Naive thymus-derived CD4-positive, alpha-beta T cell (primary cell): ENCODE results near the gene MRPS6. TPM values are rescaled to one million over a fixed set of nuclear protein-coding genes. Genes with fewer than 3 reads are reported as not detected.
A peak's percentile ranks its signal among the peaks of the same experiment; 100 is the strongest.

ENCODE experiments used
- ATAC-seq: fragments of 150-1000 bp; cut with Tn5 transposase; 2 replicates; pipeline ENCODE4 v1.10.0; 2021; ENCODE audit warnings: mild to moderate bottlenecking, moderate library complexity
- CTCF ChIA-PET: fragments of 350-600 bp; sonication (Branson Sonifier 250); formaldehyde crosslinking; loops from one replicate; lab custom pipeline; 2021; ENCODE audit warnings: antibody characterized with exemption; lab: Charles Lee
- POLR2A ChIA-PET: fragments of 350-600 bp; sonication (Branson Sonifier 250); formaldehyde crosslinking; loops from one replicate; lab custom pipeline; 2021; ENCODE audit warnings: antibody characterized with exemption, inconsistent platforms; lab: Charles Lee
- DNase-seq, 9 donors: peaks; one replicate each; pipeline versions ENCODE4 v3.0.0 to v3.0.0-alpha.2; 2020 to 2022; ENCODE audit warnings: mixed read lengths in 1 of 9
- H3K27ac ChIP-seq: one replicate; pipeline ENCODE4 v1.7.0; 2013; ENCODE audit warnings: mild to moderate bottlenecking, low read depth, low read length, moderate library complexity
- H3K27me3 ChIP-seq, 2 donors: one replicate each; pipeline ENCODE4 v1.7.0; 2013; ENCODE audit warnings: low read length in 2 of 2, mild to moderate bottlenecking in 2 of 2, moderate library complexity in 2 of 2; ENCODE audit not compliant: control insufficient read depth in 2 of 2, insufficient read depth in 2 of 2
- H3K36me3 ChIP-seq, 3 experiments: 1 replicate in 2 of 3; 2 replicates in 1 of 3; pipeline ENCODE4 v1.7.0; 2013; ENCODE audit warnings: low read length in 3 of 3, mild to moderate bottlenecking in 3 of 3, moderate library complexity in 1 of 3; ENCODE audit not compliant: insufficient read depth in 3 of 3, control insufficient read depth in 2 of 3
- H3K4me1 ChIP-seq, 2 donors: one replicate each; pipeline ENCODE4 v1.7.0; 2013; ENCODE audit warnings: low read length in 2 of 2, mild to moderate bottlenecking in 2 of 2, moderate library complexity in 1 of 2; ENCODE audit not compliant: control insufficient read depth in 2 of 2, insufficient read depth in 2 of 2
- H3K4me3 ChIP-seq: 2 replicates; pipeline ENCODE4 v1.7.0; 2013; ENCODE audit warnings: mild to moderate bottlenecking, low read length
- H3K9me3 ChIP-seq, 3 experiments: 1 replicate in 2 of 3; 2 replicates in 1 of 3; pipeline ENCODE4 v1.7.0; 2013; ENCODE audit warnings: low read length in 3 of 3; ENCODE audit not compliant: control insufficient read depth in 2 of 3
- H3K27ac Mint-ChIP-seq, 9 donors: one replicate each; pipeline ENCODE4 v1.8.0; 2020 to 2022; ENCODE audit warnings: mixed read lengths in 9 of 9, mild to moderate bottlenecking in 8 of 9, moderate library complexity in 5 of 9, inconsistent platforms in 2 of 9
- H3K27me3 Mint-ChIP-seq, 5 donors: one replicate each; pipeline ENCODE4 v1.8.0; 2021 to 2022; ENCODE audit warnings: mixed read lengths in 5 of 5, mild to moderate bottlenecking in 1 of 5
- H3K36me3 Mint-ChIP-seq, 5 donors: one replicate each; pipeline ENCODE4 v1.8.0; 2020 to 2022; ENCODE audit warnings: mixed read lengths in 5 of 5, mild to moderate bottlenecking in 3 of 5, inconsistent platforms in 1 of 5
- H3K4me1 Mint-ChIP-seq, 7 donors: one replicate each; pipeline ENCODE4 v1.8.0; 2020 to 2022; ENCODE audit warnings: mixed read lengths in 7 of 7, mild to moderate bottlenecking in 3 of 7, inconsistent platforms in 1 of 7
- H3K4me3 Mint-ChIP-seq, 10 donors: one replicate each; pipeline ENCODE4 v1.8.0; 2020 to 2022; ENCODE audit warnings: mild to moderate bottlenecking in 10 of 10, mixed read lengths in 10 of 10, moderate library complexity in 6 of 10, inconsistent platforms in 2 of 10
- H3K9me3 Mint-ChIP-seq, 11 donors: one replicate each; pipeline ENCODE4 v1.8.0; 2020 to 2022; ENCODE audit warnings: mixed read lengths in 11 of 11, mild to moderate bottlenecking in 4 of 11, inconsistent platforms in 1 of 11, moderate library complexity in 1 of 11
- intact Hi-C, 2 donors: fragments of 100-400 bp; cut with micrococcal nuclease; formaldehyde crosslinking; loops; one replicate each; pipeline ENCODE4 v1.15.1; 2023
- polyA plus RNA-seq, 2 donors: library from polyadenylated mRNA; unstranded; fragments of 300-500 nt; fragmentation: Illumina TruSeq; gene quantifications; one replicate each; pipeline ENCODE4 v1.2.3, GENCODE V29; 2021
- total RNA-seq, 6 experiments: library from RNA in 5 of 6; stranded (reverse) in 5 of 6; gene quantifications; 1 replicate in 5 of 6; 2 replicates in 1 of 6; pipeline ENCODE4 v1.2.3 and lab custom pipeline; 2021 to 2026

The MRPS6 gene
- total and polyA plus RNA-seq, 7 experiments from 2014 or later = 25.5 to 193 (median 92.5) TPM

DNA sequence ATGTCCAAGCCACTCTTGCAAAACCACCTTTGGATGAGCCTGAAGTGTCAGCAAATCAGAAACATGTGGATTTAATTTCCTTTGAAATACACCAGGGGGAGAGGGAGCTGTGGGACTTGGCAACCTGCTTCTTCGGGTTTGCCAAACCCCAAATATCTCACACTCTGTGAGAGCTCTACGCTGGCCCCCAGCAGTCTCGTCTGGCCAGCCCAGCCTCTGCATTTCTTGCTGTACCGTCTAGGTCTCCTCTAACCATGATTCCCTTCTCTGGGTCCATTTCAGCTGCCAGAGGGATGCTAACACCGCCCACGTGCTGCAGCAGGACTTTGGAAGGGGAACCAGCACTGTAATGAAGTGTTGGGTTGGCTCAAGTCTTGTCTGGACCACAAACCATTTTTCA, 114.6 kb downstream of the MRPS6 start:
- Mint-ChIP-seq H3K27me3 (no peaks in the 10 kb centered on the region), H3K27ac (no peak overlapping the region), H3K4me1 (peaks cover 10 to 30% (median 25%) of the 10 kb centered on the region in 7 donors), H3K36me3 (peaks cover 4 to 14% (median 9%) of the 10 kb centered on the region in 5 donors), H3K4me3 (no peak overlapping the region), H3K9me3 (peaks cover 0 to 11% (median 0%) of the 10 kb centered on the region in 11 donors)
- no peaks in the 10 kb centered on the region for H3K36me3 ChIP-seq
- DNase-seq (no peak), ATAC-seq (no peak)
- H3K27ac ChIP-seq = no peak overlapping the region
- ChIA-PET CTCF (no interaction called here), POLR2A (no interaction called here)
- no peaks in the 10 kb centered on the region for H3K27me3 ChIP-seq
- H3K9me3 ChIP-seq = no peaks in the 10 kb centered on the region
- no peak overlapping the region for H3K4me3 ChIP-seq
- intact Hi-C loops = no loop called here
- no peaks in the 10 kb centered on the region for H3K4me1 ChIP-seq

DNA sequence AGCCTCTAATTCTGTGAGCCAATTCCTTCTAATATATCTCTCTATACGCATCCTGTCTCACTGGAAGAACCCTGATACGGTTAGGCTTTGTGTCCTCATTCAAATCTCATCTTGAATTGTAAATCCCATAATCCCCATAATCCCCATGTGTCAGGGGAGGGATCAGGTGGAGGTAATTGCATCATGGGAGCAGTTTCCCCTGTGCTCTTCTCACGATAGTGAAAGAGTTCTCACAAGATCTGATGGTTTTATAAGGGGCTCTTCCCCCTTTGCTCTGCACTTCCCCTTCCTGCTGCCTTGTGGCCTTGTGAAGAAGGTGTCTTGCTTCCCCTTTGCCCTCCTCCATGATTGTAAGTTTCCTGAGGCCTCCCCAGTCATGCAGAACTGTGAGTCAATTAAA, 116.1 kb downstream of the MRPS6 start:
- H3K4me1 Mint-ChIP-seq = peaks cover 10 to 40% (median 27%) of the 10 kb centered on the region in 7 donors
- H3K36me3 Mint-ChIP-seq = peaks cover 4 to 15% (median 7%) of the 10 kb centered on the region in 5 donors
- H3K9me3 Mint-ChIP-seq = peaks cover 0 to 15% (median 0%) of the 10 kb centered on the region in 11 donors
- ChIA-PET CTCF (no interaction called here), POLR2A (no interaction called here)
- Histone ChIP-seq H3K4me3 (no peak overlapping the region), H3K27me3 (no peaks in the 10 kb centered on the region), H3K4me1 (no peaks in the 10 kb centered on the region), H3K27ac (no peak overlapping the region), H3K9me3 (no peaks in the 10 kb centered on the region), H3K36me3 (no peaks in the 10 kb centered on the region)
- H3K27me3 Mint-ChIP-seq = no peaks in the 10 kb centered on the region
- intact Hi-C loops = no loop called here
- ATAC-seq (no peak), DNase-seq (no peak)
- H3K4me3 Mint-ChIP-seq = no peak overlapping the region
- H3K27ac Mint-ChIP-seq = peak overlapping the region in 2 of 9 donors; percentile 23 to 54

- ChIA-PET POLR2A (no interaction called here), CTCF (interaction anchor here (0.8 kb wide), 1 partner anchor 11 kb away, joined by 3 read pairs; no protein-coding TSS in a partner anchor)
- no peaks in the 10 kb centered on the region for H3K4me1 ChIP-seq
- DNase-seq (no peak), ATAC-seq (no peak)
- no peaks in the 10 kb centered on the region for H3K27me3 Mint-ChIP-seq
- intact Hi-C loops = loop anchor here in 1 of 2 donors (10.0 kb wide), 1 partner anchor 246 kb away; no protein-coding TSS in a partner anchor
- H3K27me3 ChIP-seq = no peaks in the 10 kb centered on the region
- H3K4me3 ChIP-seq = no peak overlapping the region
- H3K27ac ChIP-seq = no peak overlapping the region
- no peaks in the 10 kb centered on the region for H3K36me3 ChIP-seq
- peak overlapping the region in 1 of 10 donors; percentile 41 for H3K4me3 Mint-ChIP-seq
- peaks cover 4 to 15% (median 7%) of the 10 kb centered on the region in 5 donors for H3K36me3 Mint-ChIP-seq
- peaks cover 10 to 40% (median 27%) of the 10 kb centered on the region in 7 donors for H3K4me1 Mint-ChIP-seq
- no peaks in the 10 kb centered on the region for H3K9me3 ChIP-seq
- H3K27ac Mint-ChIP-seq = peak overlapping the region in 4 of 9 donors; percentile 53 to 75 (median 67)
- H3K9me3 Mint-ChIP-seq = peaks cover 0 to 15% (median 0%) of the 10 kb centered on the region in 11 donors
These were observed 117.4 kb downstream of the MRPS6 start for GRCh38 chr21:34190576-34191321.

DNA sequence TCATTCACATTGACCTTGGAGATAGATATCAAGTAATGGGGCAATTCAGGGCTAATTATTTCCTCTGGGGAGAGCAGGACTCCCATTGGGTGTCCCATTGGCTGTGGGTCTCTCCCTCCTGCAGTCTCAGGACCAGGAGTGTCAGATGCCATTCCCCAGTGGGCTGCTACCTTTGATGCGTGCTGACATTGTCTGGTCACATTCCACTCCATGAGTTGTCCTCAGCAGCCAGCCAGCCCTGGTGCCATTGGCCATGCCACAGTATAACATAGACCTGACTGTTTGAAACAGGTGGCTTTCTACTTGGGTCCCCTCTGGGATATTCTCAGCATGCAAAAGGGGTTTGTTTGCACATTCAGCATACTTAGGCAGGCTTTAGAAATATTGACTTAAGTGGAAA, 118.5 kb downstream of the MRPS6 start:
- H3K4me3 ChIP-seq = no peak overlapping the region
- H3K27ac ChIP-seq = no peak overlapping the region
- peak overlapping the region in 1 of 9 donors; percentile 68 for H3K27ac Mint-ChIP-seq
- intact Hi-C loops = loop anchor here in 1 of 2 donors (1.0 to 10.0 kb wide), 2 partner anchors 9 to 247 kb away; no protein-coding TSS in a partner anchor
- ChIA-PET POLR2A (no interaction called here), CTCF (no interaction called here)
- H3K36me3 Mint-ChIP-seq = peaks cover 4 to 15% (median 7%) of the 10 kb centered on the region in 5 donors
- DNase-seq = no peak
- ATAC-seq = no peak
- no peaks in the 10 kb centered on the region for H3K36me3 ChIP-seq
- H3K27me3 Mint-ChIP-seq = no peaks in the 10 kb centered on the region
- peaks cover 0 to 15% (median 0%) of the 10 kb centered on the region in 11 donors for H3K9me3 Mint-ChIP-seq
- H3K4me1 ChIP-seq = no peaks in the 10 kb centered on the region
- no peaks in the 10 kb centered on the region for H3K9me3 ChIP-seq
- H3K27me3 ChIP-seq = no peaks in the 10 kb centered on the region
- H3K4me1 Mint-ChIP-seq = peaks cover 10 to 40% (median 27%) of the 10 kb centered on the region in 7 donors
- H3K4me3 Mint-ChIP-seq = no peak overlapping the region

Other genes with a start within 250 kb of the MRPS6 start
- gene ATP5PO, start 157.8 kb upstream of the MRPS6 start, total RNA-seq = 100 to 1,000 TPM; 123 to 185 (median 157) TPM
- gene ATP5PO, start 157.8 kb upstream of the MRPS6 start, polyA plus RNA-seq = 100 to 1,000 TPM; 366 to 449 TPM
- 10 to 100 TPM in 3 of 5 experiments, 1 to 10 TPM in 2; 8.8 to 45.5 (median 34.0) TPM for gene SLC5A3, start within 50 bp of the MRPS6 start, total RNA-seq
- gene SLC5A3, start within 50 bp of the MRPS6 start, polyA plus RNA-seq = 1 to 10 TPM; 1.8 to 2.1 TPM